A673 (cell line): ENCODE measurements around the gene FOXN1.

Source experiments
- CTCF ChIP-seq: fragments of 300-800, 200-600 bp; sonication (generic); conservative IDR thresholded peaks from 2 replicates; pipeline ENCODE4 v1.5.1; 2017; ENCODE audit warnings: low read depth, mild to moderate bottlenecking, antibody characterized with exemption, low read length, moderate library complexity, mixed read lengths
- EZH2 ChIP-seq: fragments of 200-600 bp; sonication (generic); IDR thresholded peaks from 2 replicates; pipeline ENCODE4 v1.6.1; 2017; ENCODE audit warnings: borderline replicate concordance, low read depth, mild to moderate bottlenecking, mixed read lengths, antibody characterized with exemption, low read length; ENCODE audit not compliant: poor library complexity, severe bottlenecking

- TF ChIP-seq CTCF (no peak), EZH2 (no peak)
These were observed 18.6 kb downstream of the FOXN1 start for GRCh38 chr17:28524476-28525424.
